Measurements from ENCODE around the gene TMEM240. TPM values are rescaled to one million over a fixed set of nuclear protein-coding genes. Genes with fewer than 3 reads are reported as not detected.

The TMEM240 gene
- total RNA-seq, 1 experiment from 2014 or later: 0.87 TPM

GRCh38 chr1:1543706-1544099, 3.3 kb upstream of the TMEM240 start:
- POLR2A ChIA-PET (ENCODE audit: unreplicated experiment): no interaction called here
- no peak overlapping the region for H2AFZ ChIP-seq (ENCODE audit: low read length)
- H3F3A ChIP-seq (ENCODE audit: low read length, unreplicated experiment): no peaks in the 10 kb centered on the region
- peaks cover 2% of the 10 kb centered on the region; the same call in 1 of the 2 replicates for H3K79me2 ChIP-seq (ENCODE audit: low read length)
- H3K4me2 ChIP-seq (ENCODE audit: low read length): no peak overlapping the region
- CTCF ChIA-PET: no interaction called here
- DNase-seq (no peak), ATAC-seq (no peak)
- no peak overlapping the region for H3K4me3 ChIP-seq (ENCODE audit: low read length)
- TF ChIP-seq, protein P1, sequence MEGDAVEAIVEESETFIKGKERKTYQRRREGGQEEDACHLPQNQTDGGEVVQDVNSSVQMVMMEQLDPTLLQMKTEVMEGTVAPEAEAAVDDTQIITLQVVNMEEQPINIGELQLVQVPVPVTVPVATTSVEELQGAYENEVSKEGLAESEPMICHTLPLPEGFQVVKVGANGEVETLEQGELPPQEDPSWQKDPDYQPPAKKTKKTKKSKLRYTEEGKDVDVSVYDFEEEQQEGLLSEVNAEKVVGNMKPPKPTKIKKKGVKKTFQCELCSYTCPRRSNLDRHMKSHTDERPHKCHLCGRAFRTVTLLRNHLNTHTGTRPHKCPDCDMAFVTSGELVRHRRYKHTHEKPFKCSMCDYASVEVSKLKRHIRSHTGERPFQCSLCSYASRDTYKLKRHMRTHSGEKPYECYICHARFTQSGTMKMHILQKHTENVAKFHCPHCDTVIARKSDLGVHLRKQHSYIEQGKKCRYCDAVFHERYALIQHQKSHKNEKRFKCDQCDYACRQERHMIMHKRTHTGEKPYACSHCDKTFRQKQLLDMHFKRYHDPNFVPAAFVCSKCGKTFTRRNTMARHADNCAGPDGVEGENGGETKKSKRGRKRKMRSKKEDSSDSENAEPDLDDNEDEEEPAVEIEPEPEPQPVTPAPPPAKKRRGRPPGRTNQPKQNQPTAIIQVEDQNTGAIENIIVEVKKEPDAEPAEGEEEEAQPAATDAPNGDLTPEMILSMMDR (conservative IDR thresholded peaks at IDR 0.05; ENCODE audit: low read depth, low read length): no peak
- TF ChIP-seq EZH2 (IDR thresholded peaks at IDR 0.05; ENCODE audit: low read length, unreplicated experiment) (no peak), EZH2phosphoT487 (IDR thresholded peaks at IDR 0.05; ENCODE audit: borderline replicate concordance, low read length) (no peak)
- no peaks in the 10 kb centered on the region for H3K9me3 ChIP-seq (ENCODE audit: low read length)
- peaks cover 29% of the 10 kb centered on the region; the same call in 1 of the 2 replicates for H3K36me3 ChIP-seq (ENCODE audit: low read depth, low read length)
- no peak overlapping the region for H3K9ac ChIP-seq (ENCODE audit: low read length)
- H3K27me3 ChIP-seq (ENCODE audit: low read length): no peaks in the 10 kb centered on the region
- no peaks in the 10 kb centered on the region for H3K9me2 ChIP-seq (replicated peaks; ENCODE audit: low read length)
- intact Hi-C loops (cut with micrococcal nuclease): no loop called here
- BruUV-seq (replicated peaks): no TSS peak
- no peak overlapping the region for H3K27ac ChIP-seq (ENCODE audit: low read length)
- H4K20me1 ChIP-seq (ENCODE audit: low read length): no peaks in the 10 kb centered on the region
- no peaks in the 10 kb centered on the region for H3K4me1 ChIP-seq (ENCODE audit: insufficient read depth, low read length)

GRCh38 chr1:1542766-1543705, 2.6 kb upstream of the TMEM240 start:
- intact Hi-C loops (cut with micrococcal nuclease): no loop called here
- no peaks in the 10 kb centered on the region for H3K4me1 ChIP-seq (ENCODE audit: insufficient read depth, low read length)
- TF ChIP-seq EZH2phosphoT487 (IDR thresholded peaks at IDR 0.05; ENCODE audit: borderline replicate concordance, low read length) (no peak), EZH2 (IDR thresholded peaks at IDR 0.05; ENCODE audit: low read length, unreplicated experiment) (no peak)
- TF ChIP-seq, protein P1 (conservative IDR thresholded peaks at IDR 0.05; ENCODE audit: low read depth, low read length): no peak
- no peaks in the 10 kb centered on the region for H3K9me3 ChIP-seq (ENCODE audit: low read length)
- CTCF ChIA-PET: no interaction called here
- BruUV-seq (replicated peaks): no TSS peak
- DNase-seq (no peak), ATAC-seq (no peak)
- no peaks in the 10 kb centered on the region for H3K9me2 ChIP-seq (replicated peaks; ENCODE audit: low read length)
- H3F3A ChIP-seq (ENCODE audit: low read length, unreplicated experiment): no peaks in the 10 kb centered on the region
- no peak overlapping the region for H3K27ac ChIP-seq (ENCODE audit: low read length)
- H3K36me3 ChIP-seq (ENCODE audit: low read depth, low read length): peaks cover 27% of the 10 kb centered on the region; the same call in 1 of the 2 replicates
- no peak overlapping the region for H2AFZ ChIP-seq (ENCODE audit: low read length)
- POLR2A ChIA-PET (ENCODE audit: unreplicated experiment): no interaction called here
- no peak overlapping the region for H3K4me3 ChIP-seq (ENCODE audit: low read length)
- H4K20me1 ChIP-seq (ENCODE audit: low read length): no peaks in the 10 kb centered on the region
- H3K9ac ChIP-seq (ENCODE audit: low read length): no peak overlapping the region
- no peaks in the 10 kb centered on the region for H3K27me3 ChIP-seq (ENCODE audit: low read length)
- H3K4me2 ChIP-seq (ENCODE audit: low read length): no peak overlapping the region
- no peaks in the 10 kb centered on the region for H3K79me2 ChIP-seq (ENCODE audit: low read length)

All from PC-3 (cell line).